Mononuclear cell (primary cell): ENCODE results near the gene DHX38. TPM values are rescaled to one million over a fixed set of nuclear protein-coding genes. Genes with fewer than 3 reads are reported as not detected.
"Not testable (repeated sequence)": the region's sequence is repeated elsewhere in the genome, so short reads cannot be mapped to it uniquely, and the experiment has no call there.

Source experiments
- H3K27me3 ChIP-seq: 2 replicates; pipeline ENCODE4 v1.6.0; 2011; ENCODE audit warnings: low read length, control low read depth; ENCODE audit not compliant: insufficient read depth
- H3K4me1 ChIP-seq: 2 replicates; pipeline ENCODE4 v1.5.1; 2011; ENCODE audit warnings: mild to moderate bottlenecking, low read length, control low read depth; ENCODE audit not compliant: insufficient read depth
- H3K4me3 ChIP-seq: 2 replicates; pipeline ENCODE4 v1.5.1; 2011; ENCODE audit warnings: mild to moderate bottlenecking, low read length, moderate library complexity
- H3K9me3 ChIP-seq: 2 replicates; pipeline ENCODE4 v1.5.1; 2011; ENCODE audit warnings: low read depth, mild to moderate bottlenecking, control low read depth, low read length
- total RNA-seq: library from RNA; depleted of rRNA; stranded (reverse); fragments of >200 nt; gene quantifications from one replicate; pipeline ENCODE4 v1.2.3, GENCODE V29; 2012

The DHX38 gene
- 38.0 TPM for total RNA-seq

GRCh38 chr16:72093448-72094265 is at the start of gene DHX38, which contains the start of gene TXNL4B:
DHX38 (plus strand) TSS chr16:72093847; CDS start chr16:72096158, 2,311 bp downstream.
TXNL4B (minus strand) TSS chr16:72093620; CDS start chr16:72090749, 2,871 bp downstream.
- H3K4me1 ChIP-seq, result peaks cover 33% of the 10 kb centered on the region
- peak within 1 kb of the TSS; percentile 93 for H3K4me3 ChIP-seq
- no peaks in the 10 kb centered on the region for H3K9me3 ChIP-seq
- H3K27me3 ChIP-seq, result no peaks in the 10 kb centered on the region

- H3K27me3 ChIP-seq, result no peaks in the 10 kb centered on the region
- H3K4me3 ChIP-seq, result no peak overlapping the region
- H3K9me3 ChIP-seq, result peaks cover 7% of the 10 kb centered on the region
- no peaks in the 10 kb centered on the region for H3K4me1 ChIP-seq
Measured at GRCh38 chr16:72044296-72044695, 49.4 kb upstream of the DHX38 start.

GRCh38 chr16:72044825-72045359 is 48.8 kb upstream of the DHX38 start:
- H3K9me3 ChIP-seq, result peaks cover 11% of the 10 kb centered on the region
- no peak overlapping the region for H3K4me3 ChIP-seq
- no peaks in the 10 kb centered on the region for H3K27me3 ChIP-seq
- no peaks in the 10 kb centered on the region for H3K4me1 ChIP-seq

- Histone ChIP-seq H3K27me3 (no peaks in the 10 kb centered on the region), H3K4me1 (peaks cover 34% of the 10 kb centered on the region), H3K9me3 (peaks cover 11% of the 10 kb centered on the region), H3K4me3 (no peak overlapping the region)
Measured at GRCh38 chr16:72049110-72049509, 44.5 kb upstream of the DHX38 start.

GRCh38 chr16:72050769-72051464 is 42.7 kb upstream of the DHX38 start:
- peaks cover 38% of the 10 kb centered on the region for H3K4me1 ChIP-seq
- H3K4me3 ChIP-seq, result no peak overlapping the region
- H3K27me3 ChIP-seq, result no peaks in the 10 kb centered on the region
- peaks cover 11% of the 10 kb centered on the region for H3K9me3 ChIP-seq

- H3K9me3 ChIP-seq, result peaks cover 11% of the 10 kb centered on the region
- no peaks in the 10 kb centered on the region for H3K27me3 ChIP-seq
- H3K4me3 ChIP-seq, result no peak overlapping the region
- peaks cover 38% of the 10 kb centered on the region for H3K4me1 ChIP-seq
Measured at GRCh38 chr16:72051818-72052217, 41.8 kb upstream of the DHX38 start.

GRCh38 chr16:72054254-72054847 is 39.3 kb upstream of the DHX38 start, which contains the start of gene HP:
HP (plus strand) TSS chr16:72054505; CDS start chr16:72054653, 148 bp downstream.
- peaks cover 38% of the 10 kb centered on the region for H3K4me1 ChIP-seq
- not testable (repeated sequence) for H3K9me3 ChIP-seq, H3K4me3 ChIP-seq, H3K27me3 ChIP-seq

- Histone ChIP-seq H3K4me1 (peaks cover 30% of the 10 kb centered on the region), H3K4me3 (no peak overlapping the region), H3K9me3 (no peaks in the 10 kb centered on the region), H3K27me3 (no peaks in the 10 kb centered on the region)
Measured at GRCh38 chr16:72055911-72056310, 37.7 kb upstream of the DHX38 start.

- H3K9me3 ChIP-seq, H3K4me3 ChIP-seq, H3K27me3 ChIP-seq: not testable (repeated sequence)
- H3K4me1 ChIP-seq, result peaks cover 21% of the 10 kb centered on the region
Measured at GRCh38 chr16:72057313-72057712, 36.3 kb upstream of the DHX38 start.

GRCh38 chr16:72059060-72059459 is 34.6 kb upstream of the DHX38 start:
- H3K4me3 ChIP-seq, H3K9me3 ChIP-seq, H3K27me3 ChIP-seq, H3K4me1 ChIP-seq: not testable (repeated sequence)

- Histone ChIP-seq H3K4me3 (no peak overlapping the region), H3K4me1 (no peaks in the 10 kb centered on the region), H3K9me3 (no peaks in the 10 kb centered on the region)
Measured at GRCh38 chr16:72060405-72060804, 33.2 kb upstream of the DHX38 start.

GRCh38 chr16:72061564-72061963 is 32.1 kb upstream of the DHX38 start:
- Histone ChIP-seq H3K4me3 (no peak overlapping the region), H3K4me1 (no peaks in the 10 kb centered on the region), H3K9me3 (no peaks in the 10 kb centered on the region), H3K27me3 (no peaks in the 10 kb centered on the region)

More at GRCh38 chr16:72060405-72060804, 33.2 kb upstream of the DHX38 start:
- H3K27me3 ChIP-seq, result no peaks in the 10 kb centered on the region

- no peak overlapping the region for H3K4me3 ChIP-seq
- H3K9me3 ChIP-seq, result no peaks in the 10 kb centered on the region
- H3K4me1 ChIP-seq, result no peaks in the 10 kb centered on the region
- no peaks in the 10 kb centered on the region for H3K27me3 ChIP-seq
Measured at GRCh38 chr16:72064361-72064894, 29.2 kb upstream of the DHX38 start.

GRCh38 chr16:72066747-72067146 is 26.9 kb upstream of the DHX38 start:
- no peak overlapping the region for H3K4me3 ChIP-seq
- H3K27me3 ChIP-seq, result no peaks in the 10 kb centered on the region

GRCh38 chr16:72068930-72069329 is 24.7 kb upstream of the DHX38 start:
- no peaks in the 10 kb centered on the region for H3K27me3 ChIP-seq

More at GRCh38 chr16:72066747-72067146, 26.9 kb upstream of the DHX38 start:
- no peaks in the 10 kb centered on the region for H3K9me3 ChIP-seq
- no peaks in the 10 kb centered on the region for H3K4me1 ChIP-seq

More at GRCh38 chr16:72068930-72069329, 24.7 kb upstream of the DHX38 start:
- H3K4me3 ChIP-seq, result no peak overlapping the region
- H3K4me1 ChIP-seq, result no peaks in the 10 kb centered on the region
- H3K9me3 ChIP-seq, result no peaks in the 10 kb centered on the region
